ENCODE data around the gene FLOT2.

DNA sequence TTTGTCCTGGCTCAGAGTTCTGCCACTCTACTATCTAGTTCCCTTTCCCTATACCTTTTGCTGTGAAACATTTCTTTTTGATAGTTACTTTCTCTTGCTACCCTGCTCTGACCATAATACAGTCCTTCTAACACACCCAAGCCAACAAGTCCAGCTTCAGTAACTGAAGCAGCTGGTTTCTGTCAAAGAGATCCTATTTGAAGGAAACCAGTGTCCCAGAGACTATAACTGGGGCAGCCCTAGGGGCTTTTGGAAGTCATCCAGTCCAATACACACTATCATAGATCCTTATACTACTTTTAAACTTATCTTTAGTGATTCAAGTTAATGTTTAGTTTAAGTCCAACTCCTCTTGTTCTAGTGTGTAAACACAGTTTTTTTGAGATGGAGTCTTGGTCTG lies 22.7 kb upstream of the FLOT2 start:
- TF ChIP-seq EZH2 (IDR thresholded peaks at IDR 0.05): no peak
- no peak for TF ChIP-seq POLR2AphosphoS5 (IDR thresholded peaks at IDR 0.05; ENCODE audit: borderline replicate concordance, low read depth, low read length)
